Omental fat pad (tissue), 4 donors: Measurements from ENCODE around the gene SUN2. TPM values are rescaled to one million over a fixed set of nuclear protein-coding genes. Genes with fewer than 3 reads are reported as not detected.
"Not testable (repeated sequence)": the region's sequence is repeated elsewhere in the genome, so short reads cannot be mapped to it uniquely, and the experiment has no call there.

ENCODE experiments used
- ATAC-seq: fragments of 150-250 bp; one replicate; pipeline ENCODE4 v1.9.1; 2016; ENCODE audit warnings: mild to moderate bottlenecking, moderate library complexity; ENCODE audit not compliant: low FRiP score
- DNase-seq: peaks from one replicate; pipeline ENCODE4 v3.0.0-alpha.2; 2019; ENCODE audit warnings: low spot score
- CTCF ChIP-seq, 3 donors: fragments of 450-650 bp; IDR thresholded peaks; one replicate each; pipeline ENCODE4 v1.5.1; 2016 to 2017; ENCODE audit warnings: antibody characterized with exemption in 3 of 3, mild to moderate bottlenecking in 3 of 3, moderate library complexity in 2 of 3
- total RNA-seq, 4 donors: library from RNA; depleted of rRNA; stranded (reverse); fragments of >200 nt; gene quantifications; one replicate each; pipeline ENCODE4 v1.1.0, GENCODE V29; 2016

SUN2 gene
- 100 to 1,000 TPM; 302 to 509 (median 347) TPM for total RNA-seq

GRCh38 chr22:38755911-38756532 is at the start of gene SUN2:
SUN2 (minus strand) TSS chr22:38755998; CDS start chr22:38752628, 3,370 bp downstream.
- no peak for TF ChIP-seq CTCF (IDR thresholded peaks at IDR 0.05)
- peak; percentile 87 for ATAC-seq

GRCh38 chr22:38805041-38805593 is 49.3 kb upstream of the SUN2 start:
- not testable (repeated sequence) for DNase-seq, ATAC-seq

More at GRCh38 chr22:38755911-38756532, at the start of gene SUN2:
- DNase-seq, result peak; percentile 83

- DNase-seq (no peak), ATAC-seq (peak; percentile 75)
- no peak for TF ChIP-seq CTCF (IDR thresholded peaks at IDR 0.05)
Observed at GRCh38 chr22:38802671-38803121, 46.9 kb upstream of the SUN2 start.

GRCh38 chr22:38799265-38800002 is 43.6 kb upstream of the SUN2 start:
- no peak for DNase-seq
- no peak for TF ChIP-seq CTCF (IDR thresholded peaks at IDR 0.05)
- no peak for ATAC-seq

GRCh38 chr22:38798496-38798895 is 42.7 kb upstream of the SUN2 start:
- no peak for TF ChIP-seq CTCF (IDR thresholded peaks at IDR 0.05)
- no peak for ATAC-seq
- DNase-seq, result no peak

GRCh38 chr22:38796262-38796957 is 40.6 kb upstream of the SUN2 start:
- no peak for ATAC-seq
- TF ChIP-seq CTCF (IDR thresholded peaks at IDR 0.05), result no peak
- no peak for DNase-seq

- ATAC-seq (no peak), DNase-seq (no peak)
- TF ChIP-seq CTCF (IDR thresholded peaks at IDR 0.05), result no peak
Observed at GRCh38 chr22:38795569-38795968, 39.8 kb upstream of the SUN2 start.
